Measurements from ENCODE around the gene GAGE10. TPM values are rescaled to one million over a fixed set of nuclear protein-coding genes. Genes with fewer than 3 reads are reported as not detected.

GAGE10 gene
- total and polyA plus RNA-seq, 9 of the 15 experiments (the other 6 are each of a cell fraction or from before 2014, with no cell fraction given), result 0.80 to 3.1 (median 0.96) TPM; not detected in 4

GRCh38 chrX:49272421-49272820 is 31.0 kb upstream of the GAGE10 start (continued):
- TF ChIP-seq FOXA3 (CRISPR knock-in tag; conservative IDR thresholded peaks at IDR 0.05 in 1 of 2, IDR thresholded peaks at IDR 0.05 in 1 of 2) (no peak), ZNF239 (CRISPR knock-in tag; IDR thresholded peaks at IDR 0.05) (no peak), ZKSCAN1 (IDR thresholded peaks at IDR 0.05; ENCODE audit: low read depth, low read length) (no peak), SETDB1 (IDR thresholded peaks at IDR 0.05; ENCODE audit: low read length) (no peak), FOXP1 (CRISPR knock-in tag; IDR thresholded peaks at IDR 0.05) (no peak), ZNF143 (CRISPR knock-in tag; IDR thresholded peaks at IDR 0.05) (no peak)

- H2AFZ ChIP-seq (ENCODE audit: low read depth, low read length), result no peak overlapping the region
- H3K36me3 ChIP-seq (ENCODE audit: control insufficient read depth, insufficient read depth, low read length), result 0 out of 3 replicates have a peak, but pooled peaks cover 3% of the 10 kb centered on the region
- in situ Hi-C loops (cut with MboI), result no loop called here
- 15% methylated on average over 8 of the region's 8 CpGs for WGBS (ENCODE audit: insufficient coverage, low coverage, missing lambda C conversion rate)
- CTCF ChIA-PET (ENCODE audit: low intra/inter-chr PET ratio), result no interaction called here
- H3K27ac ChIP-seq (ENCODE audit: extremely low read depth, low read depth, low read length), result no peak overlapping the region
- ATAC-seq (no peak), DNase-seq (ENCODE audit: extremely low read depth in 1 of 4, low spot score in 3 of 4) (no peak), FAIRE-seq (no peak)
- H3K4me2 ChIP-seq (ENCODE audit: insufficient read depth, low read length), result peak overlapping the region; percentile 4; the same call in 1 of the 2 replicates
- no TSS peak for BruUV-seq (replicated peaks)
- H3K9me3 ChIP-seq (replicated peaks; ENCODE audit: control insufficient read depth, insufficient read depth, low read depth, low read length), result no peaks in the 10 kb centered on the region
- intact Hi-C loops (cut with micrococcal nuclease), result no loop called here
- no peak overlapping the region for H3K9ac ChIP-seq (ENCODE audit: insufficient read depth in 1 of 2, low read depth in 2 of 2, low read length in 2 of 2)
- H4K20me1 ChIP-seq (replicated peaks; ENCODE audit: control insufficient read depth, insufficient read depth, low read length), result no peaks in the 10 kb centered on the region
- TF ChIP-seq ZNF277 (CRISPR knock-in tag; IDR thresholded peaks at IDR 0.05; ENCODE audit: borderline replicate concordance), result no peak
- no peak for TF ChIP-seq PML (IDR thresholded peaks at IDR 0.05; ENCODE audit: low read length)
- no peak for TF ChIP-seq POLR3A (IDR thresholded peaks at IDR 0.05; ENCODE audit: borderline replicate concordance, extremely low read depth, insufficient read depth, insufficient read length)
- TF ChIP-seq CCNT2 (IDR thresholded peaks at IDR 0.05; ENCODE audit: borderline replicate concordance, extremely low read depth, insufficient read length, low read depth, low read length), result no peak
- no peak for TF ChIP-seq ZNF253 (CRISPR knock-in tag; conservative IDR thresholded peaks at IDR 0.05)
- no peak for TF ChIP-seq ESRRB (CRISPR knock-in tag; IDR thresholded peaks at IDR 0.05; ENCODE audit: borderline replicate concordance)
- no peak for TF ChIP-seq CHCHD3 (CRISPR knock-in tag; IDR thresholded peaks at IDR 0.05)
- 0 out of 2 replicates have a peak, but pooled peaks have one; percentile 26 for TF ChIP-seq SMARCE1 (IDR thresholded peaks at IDR 0.05)
- peaks cover 32% of the 10 kb centered on the region for H3K79me2 ChIP-seq (ENCODE audit: control insufficient read depth, insufficient read depth, low read length)
- no peak overlapping the region for H3K4me3 ChIP-seq
- H3K9me1 ChIP-seq (ENCODE audit: control insufficient read depth, insufficient read depth, low read length), result no peaks in the 10 kb centered on the region
- POLR2A ChIA-PET, result interaction anchor here (0.5 to 0.9 kb wide), 4 partner anchors 10 to 101 kb away, joined by 3 to 5 read pairs (median 4); no protein-coding TSS in a partner anchor
- H3K27me3 ChIP-seq (ENCODE audit: control insufficient read depth in 2 of 2, insufficient read depth in 2 of 2, low read length in 2 of 2), result no peaks in the 10 kb centered on the region
- H3K4me1 ChIP-seq (replicated peaks in 1 of 2; ENCODE audit: control insufficient read depth in 2 of 2, insufficient read depth in 2 of 2, low read length in 2 of 2), result peaks cover 32 to 33% of the 10 kb centered on the region in 2 experiments; a peak in 4 of 5 replicates
These were observed 30.2 kb upstream of the GAGE10 start for GRCh38 chrX:49273181-49273727.
